ENCODE results near the gene TNFRSF19.

The TNFRSF19 gene

GRCh38 chr13:23629566-23630272 lies 59.5 kb downstream of the TNFRSF19 start:
- DNase-seq = no peak

DNA sequence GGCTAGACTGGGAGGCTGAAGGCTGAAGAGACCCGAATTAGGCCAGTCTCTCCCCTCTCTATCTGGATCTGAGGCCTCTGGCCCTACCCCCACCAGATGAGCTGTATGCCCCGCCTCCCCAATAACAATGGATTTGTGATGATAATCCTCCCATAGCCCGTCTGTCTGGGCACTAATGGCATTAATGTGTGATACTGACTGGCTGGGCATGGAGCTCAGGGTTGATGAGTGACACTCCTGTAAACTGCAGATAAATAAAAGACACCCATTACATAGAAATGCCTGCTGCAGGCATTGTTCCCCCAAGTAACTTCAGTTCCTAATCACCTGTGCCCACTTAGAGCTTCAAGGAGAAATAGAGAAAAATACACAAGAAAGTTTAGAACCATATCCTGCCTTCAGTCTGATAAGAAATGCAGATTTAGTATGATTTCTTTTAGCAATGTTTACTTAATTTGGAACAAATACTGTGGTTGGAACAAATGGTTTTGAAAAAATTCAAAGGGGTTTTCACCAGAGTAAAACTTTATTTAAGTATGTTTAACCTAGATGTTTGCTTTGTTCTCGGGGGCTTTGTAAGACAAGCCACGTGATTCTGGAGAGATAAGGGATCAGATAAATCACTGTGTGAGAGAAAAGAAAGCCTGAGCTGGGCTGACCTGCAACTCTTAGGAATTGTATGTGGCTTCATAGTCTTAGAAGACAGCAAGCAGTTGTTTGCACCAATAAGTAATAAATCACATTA lies 60.3 kb downstream of the TNFRSF19 start:
- no peak for DNase-seq

- DNase-seq = no peak
Observed at GRCh38 chr13:23631311-23632047, 61.3 kb downstream of the TNFRSF19 start.

- no peak for DNase-seq
Observed at GRCh38 chr13:23632048-23632582, 61.9 kb downstream of the TNFRSF19 start.

DNA sequence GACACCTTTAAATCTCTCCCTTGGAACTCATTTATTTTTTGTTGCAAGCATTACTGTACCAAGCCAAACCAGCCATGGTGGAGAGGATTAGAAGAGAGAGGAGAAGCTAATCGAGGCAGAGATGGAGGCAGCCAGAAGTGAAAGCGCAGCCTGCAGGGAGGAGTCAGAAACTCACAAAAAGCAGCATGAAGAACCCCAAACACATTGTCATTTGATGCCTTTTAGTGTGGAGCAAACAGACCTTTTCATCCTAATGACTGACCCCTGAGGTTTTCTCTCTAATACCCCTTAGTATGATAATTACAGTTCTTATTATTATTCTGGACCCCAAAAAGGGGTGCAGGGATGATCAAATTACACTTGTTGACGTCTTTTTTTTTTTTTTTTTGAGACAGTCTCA lies 62.5 kb downstream of the TNFRSF19 start:
- no peak for DNase-seq

DNA sequence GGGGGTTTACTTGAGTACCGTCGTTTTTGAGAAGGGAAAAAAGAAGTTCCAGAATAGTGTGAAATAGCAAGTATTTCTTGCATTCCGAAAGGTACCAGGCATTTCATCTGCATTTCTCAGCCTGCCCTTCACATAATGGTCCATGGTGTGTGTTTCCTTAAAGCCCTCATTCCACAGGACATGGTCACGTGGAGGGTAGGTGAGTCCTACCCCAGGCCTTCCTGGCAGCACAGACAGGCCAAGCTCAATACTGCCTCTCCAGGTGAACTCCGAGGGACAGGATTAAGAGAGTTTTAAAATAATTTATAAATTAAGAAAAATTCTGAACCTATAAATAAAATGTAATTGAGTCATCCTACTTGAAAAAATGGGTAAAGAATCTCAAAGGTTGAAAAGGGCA lies 64.7 kb downstream of the TNFRSF19 start:
- no peak for DNase-seq

- no peak for DNase-seq
Observed at GRCh38 chr13:23636360-23636759, 66.1 kb downstream of the TNFRSF19 start.

DNA sequence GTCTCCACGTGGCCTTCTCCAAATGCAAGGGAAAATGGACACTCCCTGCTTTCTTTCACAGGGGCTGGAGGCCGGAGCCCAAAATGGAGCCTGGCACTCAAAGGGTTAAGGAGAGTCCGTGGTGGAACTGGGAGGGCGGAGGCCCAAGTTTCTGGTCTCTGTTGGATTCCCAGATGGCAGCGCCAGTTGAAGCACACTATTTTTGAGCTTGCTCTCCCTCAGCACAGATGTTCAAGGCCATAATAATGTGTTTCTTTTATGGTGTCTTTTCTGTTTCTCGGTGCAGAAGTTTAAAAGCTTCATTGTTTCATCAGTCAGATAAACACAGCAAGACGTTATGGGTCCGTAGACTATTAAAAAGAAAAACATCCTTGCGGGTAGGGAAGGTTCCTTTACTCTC lies 67.6 kb downstream of the TNFRSF19 start:
- DNase-seq = no peak

- DNase-seq = no peak
Observed at GRCh38 chr13:23639674-23640073, 69.5 kb downstream of the TNFRSF19 start.

DNA sequence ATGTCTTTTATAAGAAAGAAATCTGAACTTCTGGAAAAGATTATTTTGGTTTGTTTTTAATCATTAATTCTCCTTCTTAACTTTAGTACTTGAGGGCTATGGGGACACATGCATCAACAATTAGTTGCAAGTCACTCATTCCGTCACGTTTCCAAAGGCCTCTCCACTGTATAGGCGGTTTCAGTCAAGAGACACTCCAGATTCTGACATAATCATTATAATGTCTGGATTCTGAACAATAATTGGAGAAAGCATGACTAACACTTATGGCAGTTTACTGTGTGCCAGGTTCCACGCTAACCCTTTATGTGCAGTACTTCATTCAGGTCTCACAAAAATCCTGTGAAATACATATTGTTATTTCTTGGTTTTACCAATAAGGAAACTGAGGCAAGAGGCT lies 71.9 kb downstream of the TNFRSF19 start:
- DNase-seq = no peak

- DNase-seq = no peak
Observed at GRCh38 chr13:23643338-23644125, 73.3 kb downstream of the TNFRSF19 start.

DNA sequence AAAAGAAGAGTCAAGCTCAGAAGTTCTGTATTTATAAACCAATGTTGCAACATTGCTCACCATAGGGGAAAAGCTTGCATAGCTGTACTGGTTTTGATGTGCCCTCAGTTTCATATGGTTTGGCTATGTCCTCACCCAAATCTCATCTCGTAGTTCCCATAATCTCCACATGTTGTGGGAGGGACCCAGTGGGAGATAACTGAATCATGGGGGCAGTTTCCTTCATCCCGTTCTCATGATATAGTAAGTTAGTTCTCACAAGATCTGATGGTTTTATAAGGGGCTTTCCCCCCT lies 73.9 kb downstream of the TNFRSF19 start:
- no peak for DNase-seq

DNA sequence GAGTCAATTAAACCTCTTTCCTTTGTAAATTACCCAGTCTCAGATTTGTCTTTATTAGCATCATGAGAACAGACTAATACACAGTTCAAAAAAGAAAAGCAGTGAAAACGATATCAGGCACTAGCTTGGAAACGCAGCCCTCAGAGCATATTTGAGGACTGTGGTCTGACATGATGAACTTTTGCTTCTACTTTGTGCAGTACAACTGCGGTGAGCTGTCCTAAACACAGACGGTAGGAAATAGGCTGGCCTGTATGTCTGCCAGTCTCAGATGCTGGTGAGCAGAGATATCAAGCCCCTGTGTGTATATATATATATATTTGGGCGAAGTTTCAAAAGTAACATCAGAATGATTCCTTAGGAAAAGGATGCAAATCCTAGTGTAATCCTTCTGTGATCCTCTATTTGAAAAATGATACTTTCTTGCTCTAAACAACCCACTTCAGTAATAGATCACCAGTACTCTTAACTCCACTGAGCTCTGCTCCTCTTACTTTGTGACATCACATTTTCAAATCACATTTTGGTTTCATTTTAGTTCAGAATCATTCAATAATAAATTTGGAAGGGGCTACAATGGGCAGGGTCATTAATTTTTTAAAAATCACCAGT lies 74.4 kb downstream of the TNFRSF19 start:
- DNase-seq = no peak

DNA sequence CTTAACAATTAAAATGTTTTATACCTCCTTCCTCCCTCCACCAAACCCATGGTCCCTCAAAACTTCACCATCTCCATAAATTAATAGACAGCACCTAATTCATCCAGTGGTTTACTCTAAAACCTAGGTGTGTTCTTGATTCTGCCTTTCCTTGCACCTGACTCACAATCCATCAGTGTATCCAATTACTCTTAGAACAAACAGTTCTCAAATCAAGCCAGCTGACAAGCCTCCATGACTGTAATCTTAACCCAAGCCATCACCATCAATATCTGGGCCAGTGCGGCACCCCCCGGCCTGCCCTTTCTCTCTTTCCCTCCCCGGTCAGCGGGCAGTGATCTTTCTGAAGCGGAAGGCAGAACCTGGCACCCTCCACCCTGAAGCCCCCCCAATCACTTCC lies 75.6 kb downstream of the TNFRSF19 start:
- DNase-seq = no peak

DNA sequence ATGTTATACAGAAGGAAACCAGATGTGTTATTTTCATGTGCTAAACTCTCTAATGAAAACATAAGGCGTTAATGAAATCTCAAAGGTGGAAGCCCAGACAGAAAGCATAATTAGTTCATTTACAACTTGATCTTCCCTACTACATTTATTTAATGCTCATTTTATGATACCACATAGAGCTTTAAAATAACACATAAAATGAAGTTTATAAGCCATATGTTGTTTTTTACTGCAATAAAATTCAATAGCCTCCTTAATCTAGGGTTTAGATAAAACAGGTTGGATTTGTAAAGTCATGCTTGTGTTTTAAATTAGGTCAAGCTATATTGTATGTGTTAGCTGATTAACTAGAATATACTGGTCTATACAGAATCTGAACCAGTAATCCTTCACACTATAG lies 81.2 kb downstream of the TNFRSF19 start:
- no peak for DNase-seq

DNA sequence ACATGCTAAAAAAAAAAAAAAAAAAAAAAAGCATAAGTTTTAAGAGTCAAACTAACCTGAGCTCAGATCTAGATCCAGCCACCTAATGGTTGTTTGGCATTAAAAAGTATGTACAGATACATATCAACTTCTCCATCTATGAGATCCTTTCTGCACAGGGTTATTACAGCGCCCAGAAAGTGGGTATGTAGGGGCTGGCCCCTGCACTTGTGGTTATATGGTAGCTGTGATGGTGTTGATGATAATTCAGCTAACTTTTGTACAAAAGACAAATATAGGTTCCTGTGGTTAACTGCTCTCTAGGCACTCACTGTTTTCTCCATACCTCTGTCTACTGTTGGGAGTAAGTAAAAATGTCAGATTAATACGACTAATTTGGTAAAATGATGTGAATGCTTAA lies 81.7 kb downstream of the TNFRSF19 start:
- DNase-seq = no peak

GRCh38 chr13:23652909-23653726 lies 82.9 kb downstream of the TNFRSF19 start:
- DNase-seq = no peak

DNA sequence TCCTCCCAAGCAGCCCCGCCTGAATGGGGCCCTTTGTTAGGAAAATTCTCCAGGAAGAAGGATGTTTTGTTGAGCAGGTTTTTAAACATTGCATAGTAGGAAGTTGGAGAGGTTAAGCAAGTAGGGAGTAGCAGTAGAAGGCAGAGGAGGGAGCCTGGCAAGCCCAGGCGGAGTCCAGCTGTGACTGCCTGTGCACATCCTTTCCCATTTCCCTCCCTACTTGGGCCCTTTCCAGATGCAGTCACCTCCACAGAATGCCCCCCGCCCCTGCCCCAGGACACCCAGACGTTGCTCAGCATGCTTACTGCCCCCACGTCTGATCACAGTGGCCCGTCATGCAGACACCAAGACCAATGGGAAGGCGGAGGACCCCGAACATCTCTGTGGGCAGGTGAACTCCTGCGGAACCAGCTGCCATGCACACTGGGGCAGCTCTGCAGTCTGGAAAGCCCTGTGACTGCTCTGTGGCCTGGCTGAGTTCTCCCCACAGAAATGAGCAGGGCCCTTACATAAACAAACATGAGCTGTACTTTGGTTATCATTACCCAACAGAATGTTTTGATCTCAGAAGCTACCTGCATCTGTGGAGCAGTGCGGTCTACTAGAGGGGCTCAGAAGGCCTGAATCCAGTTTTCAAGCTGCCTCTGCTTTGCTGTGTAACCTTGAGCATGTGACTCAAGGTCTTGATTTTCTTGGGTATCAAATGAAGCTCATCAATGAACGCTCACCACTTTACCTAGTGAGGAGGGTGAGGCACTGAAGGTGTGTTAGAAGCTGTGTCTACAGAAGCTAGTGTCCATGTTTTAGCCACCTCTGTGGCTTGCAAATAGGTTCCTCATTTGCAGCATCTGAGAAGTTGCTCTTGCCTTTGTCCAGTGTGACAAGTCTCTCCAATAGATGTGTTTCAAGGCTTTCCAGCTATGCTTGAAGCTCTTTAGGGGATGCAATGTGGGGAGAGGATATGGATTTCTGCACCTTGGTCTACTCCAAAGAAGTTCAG lies 84.2 kb downstream of the TNFRSF19 start:
- no peak for DNase-seq

GRCh38 chr13:23655321-23655720 lies 85.1 kb downstream of the TNFRSF19 start:
- DNase-seq = no peak

Data from T-helper 9 cell (primary cell).